ENCODE data around the gene PLEKHM3.

DNA sequence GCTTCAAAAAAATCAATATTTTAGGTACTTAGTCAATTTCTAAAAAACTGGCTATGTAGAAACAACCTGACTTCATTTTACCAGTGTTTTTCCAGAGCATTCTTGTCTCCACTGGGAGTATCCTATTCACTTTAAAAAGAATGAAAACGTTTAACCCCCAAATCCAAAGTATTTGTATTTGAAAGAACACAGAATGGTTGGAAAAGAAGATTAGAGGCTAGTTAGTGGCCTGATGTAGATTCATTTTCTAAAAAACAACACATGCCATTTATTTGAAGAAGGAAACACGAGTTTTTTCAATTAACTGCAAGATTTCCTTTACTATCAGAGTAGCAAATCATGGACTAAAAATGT, 74.6 kb downstream of the PLEKHM3 start:
- TF ChIP-seq, protein P1, sequence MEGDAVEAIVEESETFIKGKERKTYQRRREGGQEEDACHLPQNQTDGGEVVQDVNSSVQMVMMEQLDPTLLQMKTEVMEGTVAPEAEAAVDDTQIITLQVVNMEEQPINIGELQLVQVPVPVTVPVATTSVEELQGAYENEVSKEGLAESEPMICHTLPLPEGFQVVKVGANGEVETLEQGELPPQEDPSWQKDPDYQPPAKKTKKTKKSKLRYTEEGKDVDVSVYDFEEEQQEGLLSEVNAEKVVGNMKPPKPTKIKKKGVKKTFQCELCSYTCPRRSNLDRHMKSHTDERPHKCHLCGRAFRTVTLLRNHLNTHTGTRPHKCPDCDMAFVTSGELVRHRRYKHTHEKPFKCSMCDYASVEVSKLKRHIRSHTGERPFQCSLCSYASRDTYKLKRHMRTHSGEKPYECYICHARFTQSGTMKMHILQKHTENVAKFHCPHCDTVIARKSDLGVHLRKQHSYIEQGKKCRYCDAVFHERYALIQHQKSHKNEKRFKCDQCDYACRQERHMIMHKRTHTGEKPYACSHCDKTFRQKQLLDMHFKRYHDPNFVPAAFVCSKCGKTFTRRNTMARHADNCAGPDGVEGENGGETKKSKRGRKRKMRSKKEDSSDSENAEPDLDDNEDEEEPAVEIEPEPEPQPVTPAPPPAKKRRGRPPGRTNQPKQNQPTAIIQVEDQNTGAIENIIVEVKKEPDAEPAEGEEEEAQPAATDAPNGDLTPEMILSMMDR (conservative IDR thresholded peaks at IDR 0.05), result no peak
- no peak for TF ChIP-seq EZH2 (IDR thresholded peaks at IDR 0.05; ENCODE audit: low read depth)
